NCI-H1105 (cell line): ENCODE measurements around the gene GMPPA.

Source experiments
- DNase-seq: peaks from one replicate; lab custom pipeline; 2025; lab: John Stamatoyannopoulos, UW

Gene GMPPA

DNA sequence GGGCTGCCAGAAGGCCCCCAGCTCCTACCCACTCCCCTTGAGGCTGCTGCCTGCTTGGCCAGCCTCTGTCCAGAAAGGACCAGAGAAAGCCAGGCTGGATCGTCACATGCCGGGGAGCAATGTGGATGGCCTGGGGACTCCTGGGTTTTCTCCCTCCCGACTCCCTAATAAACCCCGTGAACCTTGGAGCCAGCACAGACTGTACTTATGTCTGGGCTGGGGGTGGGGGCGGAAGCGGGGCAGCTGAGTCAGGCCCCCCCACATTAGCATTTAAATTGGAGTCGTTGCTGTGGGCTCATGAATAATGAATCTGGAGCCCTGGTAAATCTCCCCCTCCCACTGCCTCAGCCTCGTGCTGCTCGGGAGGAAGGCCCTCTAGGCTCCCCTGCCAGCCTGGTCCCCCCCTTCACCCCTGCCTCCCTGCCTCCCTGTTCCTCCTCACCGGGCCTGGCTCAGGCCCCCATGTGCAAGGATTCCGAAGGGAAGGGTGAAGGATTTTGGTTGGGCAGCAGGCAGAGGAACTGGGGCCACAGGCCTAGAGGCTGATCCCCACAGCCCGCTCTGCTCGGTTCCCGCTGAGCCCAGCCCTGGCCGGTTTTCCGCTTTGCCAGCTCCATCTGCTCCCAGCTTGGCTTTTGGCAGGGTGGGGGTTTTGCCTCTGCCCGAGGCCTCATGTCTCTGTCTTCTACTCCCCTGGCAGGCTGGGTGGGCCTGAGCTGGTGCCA, 8.3 kb downstream of the GMPPA start:
- no peak for DNase-seq

- DNase-seq, result no peak
These were observed 9.1 kb downstream of the GMPPA start for GRCh38 chr2:219507581-219508443.

- DNase-seq, result no peak
These were observed 9.7 kb downstream of the GMPPA start for GRCh38 chr2:219508444-219508734.

DNA sequence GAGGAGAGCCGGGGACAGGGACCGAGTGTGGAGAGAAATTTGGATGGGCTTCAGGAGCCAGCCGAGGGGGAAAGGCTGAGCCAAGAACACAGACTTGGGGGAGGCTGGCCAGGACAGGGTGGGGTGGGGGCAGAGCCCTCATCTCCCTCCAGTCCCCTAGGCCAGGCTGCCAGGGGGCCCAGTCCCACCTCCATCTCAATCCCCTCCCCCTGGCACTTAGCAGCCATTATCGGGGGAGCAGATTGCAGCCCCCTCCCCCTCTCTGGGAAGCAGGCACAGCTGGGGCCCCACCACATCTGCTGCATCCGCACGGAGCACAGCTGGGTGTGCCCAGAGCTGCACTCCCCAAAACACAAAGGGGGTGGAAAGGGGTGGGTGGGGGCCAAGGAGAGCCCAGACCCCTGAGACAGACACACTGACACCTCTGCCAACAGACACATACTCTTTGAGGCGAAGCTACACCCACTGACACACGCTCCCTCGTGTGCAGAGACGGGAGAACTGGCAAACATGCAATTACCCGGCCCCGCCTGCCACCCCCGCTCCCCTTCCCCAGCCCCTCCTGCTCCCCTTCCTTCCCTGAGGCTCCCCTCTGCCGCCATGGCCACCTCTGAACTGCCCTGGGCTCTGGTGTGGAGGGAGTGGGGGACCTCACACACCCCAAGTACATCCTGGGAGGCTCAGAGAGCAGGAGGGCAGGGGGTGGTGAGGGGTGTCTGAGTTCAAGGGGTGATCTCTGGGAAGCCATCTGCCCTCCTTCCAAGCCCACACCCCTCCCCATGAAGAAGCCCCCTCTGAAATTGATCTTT, 10.5 kb downstream of the GMPPA start:
- DNase-seq, result no peak

- no peak for DNase-seq
These were observed 11.3 kb downstream of the GMPPA start for GRCh38 chr2:219509780-219510511.

DNA sequence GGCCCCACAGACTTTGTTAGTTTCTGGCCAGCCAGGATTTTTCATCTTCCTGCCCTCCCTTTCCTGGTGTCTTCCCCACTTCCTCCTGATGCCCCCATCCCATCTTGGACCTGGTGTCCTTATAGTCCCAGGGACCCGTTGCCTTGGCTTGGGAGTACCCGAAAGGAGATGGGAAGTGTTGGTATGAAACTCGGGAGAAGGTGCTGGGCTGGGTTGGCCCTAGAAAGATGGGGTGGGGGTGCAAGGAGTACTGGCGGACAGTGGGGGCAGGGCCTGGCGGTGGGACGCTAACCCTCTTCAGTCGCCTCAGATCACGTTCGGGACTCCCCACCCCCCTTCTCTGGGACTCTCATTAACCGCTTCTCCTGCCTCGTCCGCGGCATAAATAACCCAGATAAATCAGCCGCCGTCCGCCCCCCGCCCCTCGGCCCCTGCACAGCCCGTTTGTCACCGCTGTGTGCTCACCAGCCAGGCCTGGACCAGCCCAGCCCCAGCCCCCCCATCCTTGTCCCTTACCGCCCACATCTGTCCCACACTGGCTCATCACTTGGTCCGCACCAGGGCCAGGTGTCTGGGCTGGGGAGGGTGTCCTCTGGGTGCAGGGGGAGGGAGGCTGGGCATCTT, 11.9 kb downstream of the GMPPA start:
- DNase-seq, result no peak

- DNase-seq, result no peak
These were observed 13.0 kb downstream of the GMPPA start for GRCh38 chr2:219511547-219512325.

DNA sequence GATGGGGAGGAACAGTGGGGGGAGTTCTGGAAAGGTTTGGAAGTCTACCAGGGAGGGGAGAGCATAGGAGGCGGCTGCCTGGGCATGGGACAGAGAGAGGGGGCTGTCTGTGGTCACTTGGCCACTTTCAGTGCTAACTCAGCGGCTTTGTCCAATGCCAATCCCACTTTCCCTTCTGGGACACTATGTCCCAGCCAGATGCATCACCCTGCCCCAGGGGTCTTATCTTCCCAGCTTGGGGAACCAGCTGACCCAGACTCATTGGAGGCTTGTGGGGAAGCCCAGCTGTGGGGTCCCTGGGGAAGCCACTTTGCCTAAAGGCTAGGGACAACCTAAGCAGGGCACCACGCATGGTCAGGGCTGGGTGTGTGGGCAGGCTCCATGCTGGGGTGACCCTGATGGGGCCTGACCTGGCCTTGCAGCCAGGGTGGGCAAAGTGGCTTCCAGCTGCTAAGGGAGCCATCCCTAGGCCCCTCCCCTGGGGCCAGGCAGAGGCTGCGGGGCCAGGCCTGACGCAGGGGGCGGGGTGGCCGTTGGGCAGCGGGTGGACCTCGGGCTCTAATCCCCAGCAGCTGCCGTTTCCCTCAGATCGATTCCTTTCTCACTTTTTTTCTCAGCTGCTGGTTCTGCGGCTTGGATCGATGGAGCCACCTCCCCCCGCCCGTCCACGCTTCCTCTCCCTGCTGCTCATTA, 14.0 kb downstream of the GMPPA start:
- no peak for DNase-seq

DNA sequence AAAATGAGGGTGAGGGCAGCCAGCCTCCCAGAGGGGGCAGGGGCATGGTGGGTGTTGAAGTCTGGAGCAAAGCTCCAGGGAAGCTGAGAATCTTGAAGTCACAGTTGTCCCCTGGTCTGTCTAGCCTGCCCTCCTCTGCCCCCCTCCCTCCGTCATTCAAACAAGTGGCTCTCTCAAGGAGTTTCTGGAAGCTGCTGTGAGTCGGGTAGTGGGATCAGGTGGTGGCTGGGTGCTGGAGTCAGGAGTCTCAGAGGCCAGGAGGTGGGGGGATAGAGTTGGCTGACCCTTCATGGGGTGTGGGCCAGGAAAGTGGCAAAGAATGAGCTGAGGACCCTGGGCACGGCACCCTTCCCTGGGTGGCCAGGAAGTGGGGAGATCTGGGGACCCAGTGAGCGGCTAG, 15.1 kb downstream of the GMPPA start:
- no peak for DNase-seq

DNA sequence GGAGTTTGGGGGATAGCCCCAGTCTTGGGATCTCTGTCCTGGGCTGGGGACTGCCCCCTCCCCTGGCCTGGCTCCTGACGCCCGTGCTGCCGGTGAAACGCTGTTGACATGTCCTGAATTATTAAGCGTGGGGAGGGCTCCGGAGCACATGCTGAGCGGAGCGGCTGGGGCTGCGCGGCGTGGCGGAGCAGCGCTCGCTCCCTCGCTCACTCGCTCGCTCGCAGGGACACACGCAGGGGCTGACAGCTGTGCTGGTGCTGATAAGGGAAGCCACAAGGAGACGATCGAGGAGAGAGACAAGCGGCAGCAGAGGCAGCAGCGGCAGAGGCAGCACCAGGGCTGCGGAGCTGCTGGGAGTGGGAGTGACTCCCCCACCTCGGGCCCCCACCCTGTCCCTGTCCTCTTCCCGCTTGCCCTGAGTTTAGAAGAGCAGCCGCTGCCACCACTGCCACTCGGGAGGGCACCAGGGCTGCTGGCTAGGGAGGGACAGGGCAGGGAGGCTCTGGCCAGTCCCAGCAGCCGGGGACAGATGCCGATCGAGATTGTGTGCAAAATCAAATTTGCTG, 15.6 kb downstream of the GMPPA start, which contains the start of gene ASIC4:
Gene ASIC4 (plus strand): TSS at position 287 of the 566 bp plus-strand sequence. CDS start 243 bp downstream, at position 530.
- DNase-seq, result no peak

- no peak for DNase-seq
These were observed 16.1 kb downstream of the GMPPA start for GRCh38 chr2:219514836-219515235.

- DNase-seq, result no peak
These were observed 17.4 kb downstream of the GMPPA start for GRCh38 chr2:219515874-219516629.

GRCh38 chr2:219516888-219517287, 18.2 kb downstream of the GMPPA start:
- no peak for DNase-seq

GRCh38 chr2:219517954-219518778, 19.5 kb downstream of the GMPPA start:
- DNase-seq, result no peak

- DNase-seq, result no peak
These were observed 20.8 kb downstream of the GMPPA start for GRCh38 chr2:219519526-219519916.

- DNase-seq, result no peak
These were observed 21.4 kb downstream of the GMPPA start for GRCh38 chr2:219520079-219520478.

DNA sequence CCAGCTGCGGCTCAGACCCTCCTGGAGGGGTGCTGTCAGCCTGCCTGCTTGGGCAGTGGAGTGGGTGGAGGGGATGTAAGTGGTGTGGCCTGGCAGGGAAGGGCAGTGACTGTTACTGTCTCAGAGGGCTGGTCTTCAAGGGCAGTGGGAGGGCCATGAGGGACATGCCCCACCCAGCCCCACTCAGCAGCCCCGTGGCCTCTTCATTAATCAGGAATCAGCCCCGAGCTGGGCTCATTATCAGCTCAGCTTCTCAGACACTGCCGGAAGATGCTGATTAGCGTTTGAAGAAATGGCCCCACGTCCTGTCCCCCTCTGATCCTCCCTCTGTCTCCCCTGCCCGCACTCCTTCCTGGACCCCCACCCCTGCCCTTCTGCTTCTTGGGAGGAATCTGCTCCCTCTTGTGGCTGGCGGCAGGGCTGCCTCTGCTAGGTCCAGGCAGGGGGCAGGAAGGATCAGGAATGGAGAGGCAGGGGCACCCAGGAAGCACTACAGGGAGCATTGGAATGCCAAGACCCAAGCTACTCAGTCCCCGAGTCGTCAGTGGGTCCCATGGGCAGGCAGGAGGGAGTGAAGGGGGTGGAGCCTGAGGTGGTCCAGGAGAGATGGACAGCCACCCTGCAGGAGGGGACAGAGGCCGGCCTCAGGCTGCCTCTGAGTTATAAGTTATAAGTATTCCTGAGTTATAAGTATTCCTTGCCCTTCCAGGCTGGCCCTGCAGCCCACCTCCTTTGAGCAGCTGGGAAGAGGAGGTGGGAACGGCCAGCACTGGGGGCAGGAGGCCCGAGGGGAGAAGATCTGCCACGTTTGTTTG, 22.6 kb downstream of the GMPPA start:
- no peak for DNase-seq
